ENCODE data around the gene SH2D4B. TPM values are rescaled to one million over a fixed set of nuclear protein-coding genes. Genes with fewer than 3 reads are reported as not detected.

SH2D4B gene
- polyA plus RNA-seq, 1 experiment, result not detected

DNA sequence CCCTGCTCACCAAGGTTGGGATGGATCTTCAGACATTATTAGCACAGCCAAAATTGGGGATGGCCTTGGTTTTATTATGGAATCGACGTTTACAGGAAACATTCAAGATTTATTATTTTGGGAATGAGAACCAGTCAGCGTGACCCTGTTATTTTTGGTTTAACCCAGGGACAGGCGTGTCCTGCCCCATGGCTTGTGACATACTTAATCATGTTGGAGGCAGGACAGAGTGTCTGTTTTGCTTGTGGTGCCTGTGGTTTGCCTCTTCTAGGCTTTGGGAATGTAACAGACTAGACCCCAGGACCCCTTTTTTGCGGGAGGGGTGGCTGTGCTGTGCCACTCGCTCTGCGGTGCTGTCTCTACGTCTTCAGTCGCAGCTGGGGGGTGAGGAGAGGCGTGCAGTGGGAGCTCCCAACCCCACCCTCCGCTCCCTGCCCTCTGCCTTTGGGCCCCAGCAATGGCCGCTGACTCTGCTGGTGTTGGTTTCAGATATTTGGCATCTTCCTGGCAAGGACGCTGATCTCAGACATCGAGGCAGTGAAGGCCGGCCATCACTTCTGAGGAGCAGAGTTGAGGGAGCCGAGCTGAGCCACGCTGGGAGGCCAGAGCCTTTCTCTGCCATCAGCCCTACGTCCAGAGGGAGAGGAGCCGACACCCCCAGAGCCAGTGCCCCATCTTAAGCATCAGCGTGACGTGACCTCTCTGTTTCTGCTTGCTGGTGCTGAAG, 20.1 kb upstream of the SH2D4B start:
- CTCF ChIA-PET, result interaction anchor here (2.3 kb wide), 1 partner anchor 73 kb away, joined by 6 read pairs; no protein-coding TSS in a partner anchor
- TF ChIP-seq, protein P1, sequence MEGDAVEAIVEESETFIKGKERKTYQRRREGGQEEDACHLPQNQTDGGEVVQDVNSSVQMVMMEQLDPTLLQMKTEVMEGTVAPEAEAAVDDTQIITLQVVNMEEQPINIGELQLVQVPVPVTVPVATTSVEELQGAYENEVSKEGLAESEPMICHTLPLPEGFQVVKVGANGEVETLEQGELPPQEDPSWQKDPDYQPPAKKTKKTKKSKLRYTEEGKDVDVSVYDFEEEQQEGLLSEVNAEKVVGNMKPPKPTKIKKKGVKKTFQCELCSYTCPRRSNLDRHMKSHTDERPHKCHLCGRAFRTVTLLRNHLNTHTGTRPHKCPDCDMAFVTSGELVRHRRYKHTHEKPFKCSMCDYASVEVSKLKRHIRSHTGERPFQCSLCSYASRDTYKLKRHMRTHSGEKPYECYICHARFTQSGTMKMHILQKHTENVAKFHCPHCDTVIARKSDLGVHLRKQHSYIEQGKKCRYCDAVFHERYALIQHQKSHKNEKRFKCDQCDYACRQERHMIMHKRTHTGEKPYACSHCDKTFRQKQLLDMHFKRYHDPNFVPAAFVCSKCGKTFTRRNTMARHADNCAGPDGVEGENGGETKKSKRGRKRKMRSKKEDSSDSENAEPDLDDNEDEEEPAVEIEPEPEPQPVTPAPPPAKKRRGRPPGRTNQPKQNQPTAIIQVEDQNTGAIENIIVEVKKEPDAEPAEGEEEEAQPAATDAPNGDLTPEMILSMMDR (IDR thresholded peaks at IDR 0.05; ENCODE audit: insufficient read depth, low read depth, low read length), result no peak
- Histone ChIP-seq H3K27me3 (ENCODE audit: control insufficient read depth, insufficient read depth, low read length) (no peaks in the 10 kb centered on the region), H3K4me3 (ENCODE audit: low read depth, low read length) (no peak overlapping the region), H3K36me3 (ENCODE audit: control insufficient read depth, insufficient read depth, low read length) (peaks cover 18% of the 10 kb centered on the region)
- POLR2A ChIA-PET, result no interaction called here
- no peak for DNase-seq (ENCODE audit: low read depth)

DNA sequence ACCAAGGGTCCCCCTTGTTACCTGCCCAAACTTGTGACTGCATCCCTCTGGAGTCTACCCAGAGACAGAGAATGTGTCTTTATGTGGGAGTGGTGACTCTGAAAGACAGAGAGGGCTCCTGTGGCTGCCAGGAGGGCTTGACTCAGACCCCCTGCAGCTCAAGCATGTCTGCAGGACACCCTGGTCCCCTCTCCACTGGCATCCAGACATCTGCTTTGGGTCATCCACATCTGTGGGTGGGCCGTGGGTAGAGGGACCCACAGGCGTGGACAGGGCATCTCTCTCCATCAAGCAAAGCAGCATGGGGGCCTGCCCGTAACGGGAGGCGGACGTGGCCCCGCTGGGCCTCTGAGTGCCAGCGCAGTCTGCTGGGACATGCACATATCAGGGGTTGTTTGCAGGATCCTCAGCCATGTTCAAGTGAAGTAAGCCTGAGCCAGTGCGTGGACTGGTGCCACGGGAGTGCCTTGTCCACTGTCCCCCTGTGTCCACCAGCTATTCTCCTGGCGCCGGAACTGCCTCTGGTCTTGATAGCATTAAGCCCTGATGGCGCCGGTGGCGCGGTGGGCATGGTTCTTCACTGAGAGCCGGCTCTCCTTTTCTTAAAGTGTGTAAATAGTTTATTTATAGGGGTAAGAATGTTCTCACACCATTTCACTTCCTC, 19.4 kb upstream of the SH2D4B start:
- H3K36me3 ChIP-seq (ENCODE audit: control insufficient read depth, insufficient read depth, low read length), result peaks cover 18% of the 10 kb centered on the region
- TF ChIP-seq, protein P1 (IDR thresholded peaks at IDR 0.05; ENCODE audit: insufficient read depth, low read depth, low read length), result no peak
- no peak overlapping the region for H3K4me3 ChIP-seq (ENCODE audit: low read depth, low read length)
- POLR2A ChIA-PET, result no interaction called here
- no peak for DNase-seq (ENCODE audit: low read depth)
- CTCF ChIA-PET, result interaction anchor here (2.3 to 3.3 kb wide), 2 partner anchors 13 to 74 kb away, joined by 6 to 13 read pairs; no protein-coding TSS in a partner anchor
- no peaks in the 10 kb centered on the region for H3K27me3 ChIP-seq (ENCODE audit: control insufficient read depth, insufficient read depth, low read length)

DNA sequence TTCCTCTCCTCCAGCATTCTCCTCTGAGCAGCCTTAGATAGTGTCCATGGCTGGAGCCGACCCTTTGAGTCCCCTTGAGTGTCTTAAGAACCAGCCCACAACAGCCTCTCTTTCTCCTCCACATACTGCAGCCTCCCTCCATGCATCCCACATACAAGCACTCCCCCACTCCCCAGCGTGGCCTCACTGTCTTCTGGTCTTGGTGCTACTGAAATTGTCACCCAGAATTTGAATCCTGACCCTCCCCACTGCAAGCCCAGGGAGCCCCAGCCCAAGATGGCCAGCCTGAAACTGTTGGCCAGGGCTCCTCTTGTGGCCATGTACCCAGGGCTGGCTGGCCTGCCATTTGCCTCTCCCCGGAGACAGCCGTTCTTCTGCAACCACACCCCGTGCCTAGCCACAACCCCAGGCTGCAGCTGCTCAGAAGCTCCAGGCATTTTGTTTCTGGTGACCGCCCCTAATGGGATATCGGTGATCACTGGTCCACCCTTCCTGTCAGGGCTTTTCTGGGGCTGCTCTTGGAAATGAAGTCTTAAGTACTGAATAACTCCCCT, 18.8 kb upstream of the SH2D4B start:
- TF ChIP-seq, protein P1 (IDR thresholded peaks at IDR 0.05; ENCODE audit: insufficient read depth, low read depth, low read length), result no peak
- Histone ChIP-seq H3K36me3 (ENCODE audit: control insufficient read depth, insufficient read depth, low read length) (peaks cover 18% of the 10 kb centered on the region), H3K4me3 (ENCODE audit: low read depth, low read length) (no peak overlapping the region), H3K27me3 (ENCODE audit: control insufficient read depth, insufficient read depth, low read length) (no peaks in the 10 kb centered on the region)
- ChIA-PET CTCF (interaction anchor here (2.3 to 3.3 kb wide), 2 partner anchors 14 to 74 kb away, joined by 6 to 13 read pairs; no protein-coding TSS in a partner anchor), POLR2A (no interaction called here)
- DNase-seq (ENCODE audit: low read depth), result no peak

DNA sequence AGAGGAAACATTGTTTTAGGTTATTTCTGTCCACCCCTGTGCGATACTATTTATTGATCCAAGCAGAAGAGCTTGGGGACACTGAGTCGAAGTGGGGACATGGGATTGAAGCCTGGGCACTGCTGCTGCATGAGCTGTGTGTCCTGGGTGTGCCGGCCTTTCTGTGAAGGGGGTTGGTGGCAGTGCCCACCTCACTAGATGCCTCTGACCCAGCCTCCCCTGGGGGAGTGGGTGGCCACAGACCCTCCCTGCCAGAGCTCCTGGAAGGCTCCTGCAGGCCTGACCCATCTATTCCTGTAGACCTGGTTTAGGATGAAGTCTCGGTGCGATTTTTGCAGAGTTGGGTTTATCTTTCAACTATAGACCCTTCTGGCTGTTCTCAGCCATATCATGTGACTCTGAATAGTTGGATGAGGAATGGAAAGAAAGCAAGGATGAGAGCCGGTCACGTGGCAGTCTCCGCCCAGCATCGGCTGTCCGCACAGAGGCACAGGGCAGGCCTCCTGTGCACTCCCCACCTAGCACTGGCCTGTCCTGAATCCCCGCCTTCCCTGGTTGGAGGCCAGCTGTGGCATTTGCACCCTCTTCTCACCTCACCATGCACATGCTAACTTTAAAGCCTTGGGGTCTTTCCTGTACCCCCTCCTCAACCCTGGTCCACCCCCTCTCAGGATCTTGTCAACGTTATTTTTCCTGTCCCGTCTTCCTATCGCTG, 17.6 kb upstream of the SH2D4B start:
- Histone ChIP-seq H3K36me3 (ENCODE audit: control insufficient read depth, insufficient read depth, low read length) (peaks cover 12% of the 10 kb centered on the region), H3K27me3 (ENCODE audit: control insufficient read depth, insufficient read depth, low read length) (no peaks in the 10 kb centered on the region), H3K4me3 (ENCODE audit: low read depth, low read length) (no peak overlapping the region)
- ChIA-PET POLR2A (no interaction called here), CTCF (interaction anchor here (0.7 to 3.3 kb wide), 2 partner anchors 15 to 76 kb away, joined by 3 to 13 read pairs; no protein-coding TSS in a partner anchor)
- TF ChIP-seq, protein P1 (IDR thresholded peaks at IDR 0.05; ENCODE audit: insufficient read depth, low read depth, low read length), result no peak
- DNase-seq (ENCODE audit: low read depth), result no peak

All from BJ (cell line).